HK-2 (cell line): ENCODE measurements around the gene JARID2.

ENCODE experiments used
- DNase-seq: peaks from one replicate; pipeline ENCODE4 v3.0.0-alpha.2; 2018; ENCODE audit not compliant: unreplicated experiment

Gene JARID2

GRCh38 chr6:15332446-15332845 lies 86.6 kb downstream of the JARID2 start:
- DNase-seq = no peak

GRCh38 chr6:15335385-15335784 lies 89.5 kb downstream of the JARID2 start:
- DNase-seq = no peak

GRCh38 chr6:15335916-15336315 lies 90.0 kb downstream of the JARID2 start:
- DNase-seq = no peak

GRCh38 chr6:15336900-15337560 lies 91.2 kb downstream of the JARID2 start:
- no peak for DNase-seq

- no peak for DNase-seq
These were observed 91.7 kb downstream of the JARID2 start for GRCh38 chr6:15337582-15337981.

- DNase-seq = no peak
These were observed 92.6 kb downstream of the JARID2 start for GRCh38 chr6:15338476-15338875.

GRCh38 chr6:15339081-15339480 lies 93.2 kb downstream of the JARID2 start:
- no peak for DNase-seq

- no peak for DNase-seq
These were observed 94.3 kb downstream of the JARID2 start for GRCh38 chr6:15340105-15340601.

GRCh38 chr6:15340775-15341174 lies 94.9 kb downstream of the JARID2 start:
- DNase-seq = no peak

- DNase-seq = no peak
These were observed 95.6 kb downstream of the JARID2 start for GRCh38 chr6:15341311-15342001.

GRCh38 chr6:15342114-15342513 lies 96.2 kb downstream of the JARID2 start:
- no peak for DNase-seq

- no peak for DNase-seq
These were observed 97.8 kb downstream of the JARID2 start for GRCh38 chr6:15343490-15344191.

- DNase-seq = no peak
These were observed 98.3 kb downstream of the JARID2 start for GRCh38 chr6:15344192-15344519.

GRCh38 chr6:15344831-15345230 lies 99.0 kb downstream of the JARID2 start:
- DNase-seq = no peak

GRCh38 chr6:15346315-15346714 lies 100.4 kb downstream of the JARID2 start:
- DNase-seq = no peak

- DNase-seq = no peak
These were observed 102.7 kb downstream of the JARID2 start for GRCh38 chr6:15348528-15348927.

GRCh38 chr6:15349379-15349778 lies 103.5 kb downstream of the JARID2 start:
- no peak for DNase-seq

- DNase-seq = no peak
These were observed 104.7 kb downstream of the JARID2 start for GRCh38 chr6:15350386-15351083.

- no peak for DNase-seq
These were observed 105.8 kb downstream of the JARID2 start for GRCh38 chr6:15351631-15352030.

GRCh38 chr6:15352220-15352619 lies 106.4 kb downstream of the JARID2 start:
- no peak for DNase-seq

- DNase-seq = no peak
These were observed 107.0 kb downstream of the JARID2 start for GRCh38 chr6:15352845-15353244.

- DNase-seq = no peak
These were observed 109.8 kb downstream of the JARID2 start for GRCh38 chr6:15355683-15356099.
